NOMO-1 treated with DMSO at 0.1 percent for 48 hours (cell line): ENCODE data around the gene DSCAM.

Source experiments
- DNase-seq: peaks from one replicate; lab custom pipeline; 2025; ENCODE audit not compliant: unreplicated experiment; lab: John Stamatoyannopoulos, UW

DSCAM gene

DNA sequence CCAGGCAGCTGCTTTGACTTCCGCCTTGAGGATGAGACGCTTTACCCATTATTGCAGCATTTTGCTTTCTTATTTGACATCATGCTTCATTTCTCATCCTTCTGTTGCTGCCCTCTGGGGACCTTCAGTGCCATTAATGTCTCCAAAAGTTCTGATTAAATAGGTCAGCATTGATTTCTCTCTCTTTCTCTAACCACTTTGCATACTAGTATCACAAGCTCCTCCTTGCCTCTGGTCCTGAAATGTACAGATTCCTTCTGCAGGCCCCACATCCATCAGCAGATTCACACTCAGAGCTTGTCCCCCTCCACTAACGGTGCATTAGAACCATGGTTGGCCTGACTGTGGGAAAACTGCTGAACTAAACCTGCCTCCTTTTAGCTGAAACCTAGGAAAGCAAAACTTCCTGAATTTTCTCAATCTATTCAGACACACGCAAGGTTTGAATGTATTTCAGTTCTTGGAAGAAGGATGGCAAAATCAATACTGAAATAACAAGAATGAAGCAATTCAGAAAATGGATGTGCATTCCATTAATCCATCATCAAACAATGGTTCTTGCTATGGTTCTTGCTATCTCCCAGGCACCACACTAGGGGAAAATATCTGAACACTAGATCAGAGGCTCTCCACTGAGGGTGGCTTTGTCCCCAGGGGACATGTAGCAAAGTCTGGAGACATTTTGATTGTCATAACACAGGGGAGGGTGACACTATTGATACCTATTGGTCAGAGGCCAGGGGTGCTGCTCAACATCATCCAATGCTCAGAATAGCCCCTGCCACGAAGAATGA, 825.2 kb downstream of the DSCAM start:
- DNase-seq: no peak

DNA sequence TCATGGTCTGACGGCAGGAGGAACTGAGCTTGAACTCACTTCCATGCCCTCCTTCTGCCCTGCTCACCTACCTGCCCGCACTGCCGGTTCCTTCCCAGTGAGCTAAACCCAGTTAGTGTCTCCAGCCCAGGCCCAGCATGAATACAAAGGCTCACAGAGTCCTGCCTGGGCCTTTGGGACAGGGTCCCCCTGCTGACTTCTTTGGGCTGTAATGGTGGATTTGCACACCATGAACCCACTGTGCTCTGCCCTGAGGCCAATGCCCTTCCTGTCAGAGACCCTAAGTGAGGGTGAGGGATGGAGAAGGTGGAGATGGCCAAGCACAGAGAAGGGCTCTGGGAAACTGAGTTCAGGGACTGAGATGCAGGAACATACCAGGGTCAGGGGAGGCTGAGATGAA, 826.3 kb downstream of the DSCAM start:
- DNase-seq: no peak

- no peak for DNase-seq
These were observed 828.0 kb downstream of the DSCAM start for GRCh38 chr21:40018871-40019475.

DNA sequence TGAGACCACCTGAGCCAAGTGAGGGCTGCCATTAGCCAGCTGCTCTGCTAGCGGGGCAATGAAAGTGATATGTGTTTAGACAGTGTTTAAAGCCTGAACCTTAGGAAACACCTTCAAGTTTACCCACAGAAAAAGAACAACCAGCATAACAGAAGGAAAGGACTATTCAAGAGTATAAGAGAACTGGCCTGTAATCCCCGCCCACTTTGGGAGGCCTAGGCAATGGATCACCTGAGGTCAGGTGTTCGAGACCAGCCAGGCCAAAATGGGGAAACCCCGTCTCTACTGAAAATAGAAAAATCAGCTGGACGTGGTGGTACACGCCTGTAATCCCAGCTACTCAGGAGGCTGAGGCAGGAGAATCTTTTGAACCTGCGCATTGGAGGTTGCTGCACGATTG, 830.3 kb downstream of the DSCAM start:
- no peak for DNase-seq

- DNase-seq: no peak
These were observed 830.7 kb downstream of the DSCAM start for GRCh38 chr21:40016234-40016633.

- no peak for DNase-seq
These were observed 831.1 kb downstream of the DSCAM start for GRCh38 chr21:40015818-40016217.

DNA sequence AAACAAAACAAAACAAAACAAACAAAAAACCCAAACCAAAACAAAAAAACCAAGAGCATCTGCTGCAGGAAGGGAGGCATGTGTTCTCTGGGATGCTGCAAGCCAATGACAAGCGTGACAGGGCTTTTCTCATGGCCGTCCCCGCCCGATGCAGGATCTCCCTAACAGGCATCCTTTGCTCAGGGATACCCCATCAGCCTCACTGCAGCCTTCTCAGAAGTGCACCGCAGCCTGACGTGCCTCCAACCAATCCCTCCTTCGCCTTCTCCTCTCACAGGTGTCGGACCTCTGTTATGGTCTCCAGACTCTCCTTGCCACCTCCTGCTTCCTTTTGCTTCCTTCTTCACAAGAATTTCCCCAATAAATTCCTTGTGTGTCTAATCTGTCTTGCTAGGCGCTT, 832.6 kb downstream of the DSCAM start:
- DNase-seq: no peak

- no peak for DNase-seq
These were observed 833.8 kb downstream of the DSCAM start for GRCh38 chr21:40013001-40013735.

DNA sequence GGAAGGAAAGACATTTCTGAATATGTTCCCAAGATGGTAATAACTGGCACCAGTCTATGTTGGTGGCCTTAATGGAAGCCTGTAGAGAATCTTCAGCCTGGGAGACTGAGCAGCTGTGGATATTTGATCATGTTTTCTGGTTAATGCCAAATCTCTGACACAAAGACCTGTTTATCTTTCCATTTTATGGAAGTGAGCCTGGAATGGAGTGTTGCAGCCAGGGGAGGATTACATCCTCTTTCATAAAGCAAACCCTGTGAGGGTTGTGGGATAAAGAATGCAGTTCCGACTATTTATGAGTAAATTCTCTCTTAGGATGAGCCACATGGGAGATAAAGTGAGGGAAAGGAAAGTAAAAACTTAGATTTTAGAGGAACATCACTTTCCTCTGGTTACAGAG, 835.6 kb downstream of the DSCAM start:
- DNase-seq: no peak

- no peak for DNase-seq
These were observed 844.0 kb downstream of the DSCAM start for GRCh38 chr21:40002978-40003377.

DNA sequence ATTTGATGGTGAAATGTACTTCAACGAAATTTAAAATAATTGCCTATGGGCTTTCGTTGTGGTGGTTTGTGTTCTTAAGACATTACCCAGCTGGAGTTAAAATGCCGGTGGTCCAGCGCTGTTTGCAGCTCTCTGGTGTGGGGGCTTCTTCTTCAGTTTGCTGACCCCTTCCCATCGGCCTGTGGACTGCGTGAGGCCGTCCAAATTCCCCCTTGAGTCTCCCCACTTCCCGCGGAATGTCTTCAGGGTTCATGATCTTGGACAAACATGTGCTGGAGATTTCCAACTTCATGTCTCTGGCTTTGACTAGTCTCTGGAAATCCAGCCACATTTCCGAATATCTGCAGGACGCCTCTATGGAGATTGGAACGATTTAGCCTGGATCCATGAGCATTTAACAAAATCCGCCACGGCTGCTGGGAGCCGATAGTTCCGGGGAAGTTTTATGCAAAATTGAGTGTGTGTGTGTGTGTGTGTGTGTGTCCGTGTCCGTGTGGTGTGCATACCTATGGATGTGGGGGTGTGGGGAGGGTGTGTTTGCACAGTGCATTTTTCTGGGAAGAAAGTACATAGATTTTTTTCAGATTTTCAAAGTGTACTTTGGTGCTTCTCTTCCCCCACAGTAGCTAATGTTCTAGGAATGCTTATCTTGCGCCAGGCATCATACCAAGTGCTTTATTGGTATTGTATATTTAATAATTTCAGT, 862.5 kb downstream of the DSCAM start:
- no peak for DNase-seq

GRCh38 chr21:39980241-39980820, 866.6 kb downstream of the DSCAM start:
- no peak for DNase-seq

- DNase-seq: no peak
These were observed 867.6 kb downstream of the DSCAM start for GRCh38 chr21:39979321-39979720.

GRCh38 chr21:39976800-39977199, 870.2 kb downstream of the DSCAM start:
- DNase-seq: no peak

GRCh38 chr21:39972976-39973770, 873.8 kb downstream of the DSCAM start:
- DNase-seq: no peak

DNA sequence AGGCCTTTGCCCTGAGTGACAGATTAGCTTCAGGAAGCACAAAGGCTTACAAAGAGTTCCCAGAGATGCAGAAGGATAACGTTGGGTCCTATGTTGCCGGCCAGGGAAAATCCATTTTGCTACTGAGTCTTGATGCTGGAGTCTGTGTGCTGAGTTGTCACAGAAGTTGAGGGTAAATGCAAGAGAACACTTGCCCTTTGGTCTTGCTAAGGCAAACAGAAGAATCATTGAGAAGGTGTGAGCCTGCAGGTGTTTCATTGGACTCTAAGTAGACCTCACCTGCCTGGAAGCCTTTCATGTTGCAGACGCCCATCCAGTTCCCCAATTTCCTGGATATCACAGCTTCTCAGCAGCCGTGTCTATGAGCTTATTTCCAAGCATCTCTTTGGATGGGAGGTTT, 874.5 kb downstream of the DSCAM start:
- no peak for DNase-seq

DNA sequence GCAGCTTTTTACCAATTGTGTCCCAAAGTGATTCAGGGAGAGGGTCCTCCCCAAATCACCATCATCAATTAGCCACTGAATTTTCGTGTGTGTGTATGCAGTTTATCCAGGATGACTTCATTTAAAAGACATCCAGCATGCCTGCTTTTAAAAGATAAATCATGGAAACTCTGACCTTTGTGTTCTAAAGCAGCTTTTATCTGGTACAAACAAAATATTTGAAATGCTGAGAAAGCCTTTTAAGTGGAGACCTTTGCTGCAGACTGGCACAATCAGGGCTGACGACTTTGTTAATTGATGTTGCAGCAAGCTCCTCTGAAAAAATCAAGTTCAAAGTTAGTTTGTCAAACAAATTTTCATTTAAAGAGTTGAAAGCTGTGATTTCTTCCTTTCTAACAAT, 875.0 kb downstream of the DSCAM start:
- DNase-seq: no peak

DNA sequence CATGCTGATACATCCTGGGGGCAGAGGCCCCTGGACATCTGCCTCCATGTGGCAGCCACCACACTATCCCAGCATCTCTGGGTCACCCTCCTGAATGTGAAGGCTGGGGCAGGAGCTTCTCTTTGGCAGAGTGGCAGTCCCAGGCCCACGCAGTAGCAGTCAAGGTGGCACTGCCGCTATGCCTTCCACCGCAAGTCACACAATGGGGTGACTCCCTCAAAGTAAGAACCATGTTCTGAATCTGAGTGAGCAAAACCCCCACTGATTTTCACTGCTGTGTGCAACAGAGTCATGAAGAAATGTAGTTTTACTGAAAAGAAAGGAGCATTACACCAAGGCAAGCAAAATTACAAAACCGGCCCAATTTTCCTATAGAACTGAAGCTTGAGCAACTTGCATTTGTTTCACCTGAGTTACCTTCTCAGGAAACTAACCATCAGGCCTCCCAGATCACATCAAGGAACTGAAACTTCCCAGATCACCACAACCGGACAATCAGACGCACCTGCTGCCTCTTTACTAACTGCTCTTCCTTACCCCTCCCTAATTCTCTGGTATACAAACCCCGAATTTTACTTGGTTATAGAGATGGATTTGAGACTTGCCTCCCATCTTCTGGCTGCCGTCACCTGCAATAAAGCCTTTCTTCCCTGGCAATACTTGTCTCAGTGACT, 877.1 kb downstream of the DSCAM start:
- DNase-seq: no peak

GRCh38 chr21:39968010-39968409, 878.9 kb downstream of the DSCAM start:
- no peak for DNase-seq

GRCh38 chr21:39966786-39967185, 880.2 kb downstream of the DSCAM start:
- no peak for DNase-seq
